RWPE1 (cell line): ENCODE measurements around the gene TPCN2.

Source experiments
- CTCF ChIA-PET: fragments of 350-600 bp; sonication (Branson Sonifier 250); formaldehyde crosslinking; extraction: SDS; loops from one replicate; lab custom pipeline; 2021; lab: Yijun Ruan, JAX
- POLR2A ChIA-PET: fragments of 400-600 bp; formaldehyde crosslinking; extraction: SDS; loops from one replicate; lab custom pipeline; 2020; ENCODE audit warnings: antibody characterized with exemption; ENCODE audit not compliant: low non-redundant PET; lab: Yijun Ruan, JAX
- DNase-seq: peaks from one replicate; pipeline ENCODE4 v3.0.0; 2012; ENCODE audit warnings: low spot score
- H3K27ac ChIP-seq: fragments of 450-650 bp; 2 replicates; pipeline ENCODE4 v1.5.1; 2017
- TF ChIP-seq, protein P1 (sequence below): fragments of 450-650 bp; conservative IDR thresholded peaks from 2 replicates; pipeline ENCODE4 v1.5.1; 2017; ENCODE audit warnings: low read depth, mild to moderate bottlenecking

The TPCN2 gene

DNA sequence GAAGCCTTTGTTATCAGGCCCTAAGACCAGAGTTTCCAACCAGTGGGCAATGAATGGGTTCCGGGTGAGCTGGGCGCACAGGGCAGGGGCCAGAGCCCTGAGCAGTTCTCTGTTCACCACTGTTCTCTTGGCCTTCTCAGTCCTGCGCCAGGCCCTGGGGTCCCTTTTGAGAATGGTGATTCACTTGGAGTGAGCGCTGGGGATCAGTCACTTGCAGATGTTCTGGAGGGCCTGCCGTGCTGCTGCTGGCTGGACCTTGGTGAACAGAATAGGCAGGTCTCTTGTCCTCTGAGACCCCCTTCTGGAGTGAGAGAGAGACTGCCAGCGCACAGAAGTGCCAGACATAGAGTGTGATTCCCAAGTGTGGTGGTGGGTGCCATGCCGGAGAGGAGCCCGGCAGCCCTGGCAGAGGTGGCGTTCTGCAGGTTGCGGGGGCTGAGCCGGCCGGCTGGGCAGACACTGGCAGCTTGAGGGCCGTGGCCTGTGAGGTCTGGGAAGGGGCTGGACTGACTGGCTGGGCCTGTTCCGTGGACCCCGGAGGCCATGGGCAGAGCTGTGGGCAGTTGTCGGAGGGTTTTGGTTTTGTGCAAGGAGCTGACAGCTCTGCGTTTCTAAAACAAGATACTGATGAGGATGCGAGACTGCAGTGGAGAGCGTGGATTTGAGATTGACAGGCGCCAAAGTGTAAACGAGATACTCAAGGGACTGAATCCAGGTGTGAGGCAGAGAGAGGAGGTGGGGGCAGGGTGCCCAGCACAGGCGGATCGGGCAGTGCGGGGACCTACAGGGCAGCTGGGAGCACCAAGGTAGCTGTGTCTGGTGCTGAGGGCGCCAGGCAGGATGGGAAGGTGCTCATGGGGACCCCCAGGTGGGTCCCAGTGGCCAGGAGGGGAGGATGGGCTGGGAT, 12.3 kb downstream of the TPCN2 start:
- POLR2A ChIA-PET, result no interaction called here
- no peak for DNase-seq
- H3K27ac ChIP-seq, result no peak overlapping the region
- TF ChIP-seq, protein P1, sequence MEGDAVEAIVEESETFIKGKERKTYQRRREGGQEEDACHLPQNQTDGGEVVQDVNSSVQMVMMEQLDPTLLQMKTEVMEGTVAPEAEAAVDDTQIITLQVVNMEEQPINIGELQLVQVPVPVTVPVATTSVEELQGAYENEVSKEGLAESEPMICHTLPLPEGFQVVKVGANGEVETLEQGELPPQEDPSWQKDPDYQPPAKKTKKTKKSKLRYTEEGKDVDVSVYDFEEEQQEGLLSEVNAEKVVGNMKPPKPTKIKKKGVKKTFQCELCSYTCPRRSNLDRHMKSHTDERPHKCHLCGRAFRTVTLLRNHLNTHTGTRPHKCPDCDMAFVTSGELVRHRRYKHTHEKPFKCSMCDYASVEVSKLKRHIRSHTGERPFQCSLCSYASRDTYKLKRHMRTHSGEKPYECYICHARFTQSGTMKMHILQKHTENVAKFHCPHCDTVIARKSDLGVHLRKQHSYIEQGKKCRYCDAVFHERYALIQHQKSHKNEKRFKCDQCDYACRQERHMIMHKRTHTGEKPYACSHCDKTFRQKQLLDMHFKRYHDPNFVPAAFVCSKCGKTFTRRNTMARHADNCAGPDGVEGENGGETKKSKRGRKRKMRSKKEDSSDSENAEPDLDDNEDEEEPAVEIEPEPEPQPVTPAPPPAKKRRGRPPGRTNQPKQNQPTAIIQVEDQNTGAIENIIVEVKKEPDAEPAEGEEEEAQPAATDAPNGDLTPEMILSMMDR, result no peak
- CTCF ChIA-PET, result no interaction called here

DNA sequence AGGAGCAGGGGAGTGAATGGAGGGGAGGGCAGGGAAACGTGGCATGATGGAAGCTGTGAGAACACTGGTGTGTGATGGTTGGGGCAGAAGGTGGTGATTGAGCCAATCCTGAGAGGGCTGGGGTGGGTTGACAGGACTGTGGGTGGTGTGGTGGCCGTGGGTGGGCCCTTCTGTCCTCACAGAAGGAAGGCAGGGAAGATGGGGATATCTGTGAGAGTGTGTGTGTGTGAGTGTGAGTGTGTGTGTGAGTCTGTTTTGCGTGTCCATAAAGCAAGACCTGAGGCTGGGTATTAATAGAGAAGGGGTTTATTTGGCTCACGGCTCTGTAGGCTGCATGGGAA, 13.0 kb downstream of the TPCN2 start:
- POLR2A ChIA-PET, result no interaction called here
- no peak for DNase-seq
- H3K27ac ChIP-seq, result no peak overlapping the region
- CTCF ChIA-PET, result no interaction called here
- TF ChIP-seq, protein P1, result no peak

DNA sequence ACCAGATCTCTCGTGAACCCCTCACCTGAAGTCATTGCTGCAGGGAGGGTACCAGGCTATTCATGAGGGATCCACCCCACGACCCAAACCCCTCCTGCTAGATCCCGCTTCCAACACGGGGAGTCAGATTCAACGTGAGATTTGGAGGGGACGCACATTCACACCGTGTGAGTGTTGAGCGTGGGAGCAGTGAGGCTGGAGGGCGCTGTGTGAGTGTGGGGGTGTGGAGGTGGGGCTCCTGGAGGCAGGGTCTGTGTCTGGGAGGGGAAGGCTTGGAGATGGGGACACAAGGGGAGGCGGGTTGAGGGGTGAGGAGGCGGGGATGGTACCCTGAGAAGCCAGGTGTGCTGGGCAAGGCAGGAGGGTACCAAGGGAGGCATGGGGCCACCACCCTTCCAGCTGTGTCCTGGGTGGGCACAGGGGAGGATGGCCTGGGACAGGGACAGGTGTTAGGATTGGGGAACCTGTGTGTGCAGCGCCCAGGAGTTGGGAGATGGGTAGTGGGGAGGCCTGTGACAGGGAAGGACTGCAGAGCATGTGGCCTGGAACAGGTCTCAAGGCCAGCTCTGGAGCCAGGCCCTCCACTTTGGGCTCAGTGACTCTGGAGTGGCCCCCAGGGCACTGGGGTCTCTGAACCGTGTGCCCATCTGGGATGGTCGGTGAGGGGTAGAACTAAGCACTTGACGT, 13.6 kb downstream of the TPCN2 start:
- H3K27ac ChIP-seq, result no peak overlapping the region
- DNase-seq, result no peak
- POLR2A ChIA-PET, result no interaction called here
- TF ChIP-seq, protein P1, result no peak
- CTCF ChIA-PET, result no interaction called here

DNA sequence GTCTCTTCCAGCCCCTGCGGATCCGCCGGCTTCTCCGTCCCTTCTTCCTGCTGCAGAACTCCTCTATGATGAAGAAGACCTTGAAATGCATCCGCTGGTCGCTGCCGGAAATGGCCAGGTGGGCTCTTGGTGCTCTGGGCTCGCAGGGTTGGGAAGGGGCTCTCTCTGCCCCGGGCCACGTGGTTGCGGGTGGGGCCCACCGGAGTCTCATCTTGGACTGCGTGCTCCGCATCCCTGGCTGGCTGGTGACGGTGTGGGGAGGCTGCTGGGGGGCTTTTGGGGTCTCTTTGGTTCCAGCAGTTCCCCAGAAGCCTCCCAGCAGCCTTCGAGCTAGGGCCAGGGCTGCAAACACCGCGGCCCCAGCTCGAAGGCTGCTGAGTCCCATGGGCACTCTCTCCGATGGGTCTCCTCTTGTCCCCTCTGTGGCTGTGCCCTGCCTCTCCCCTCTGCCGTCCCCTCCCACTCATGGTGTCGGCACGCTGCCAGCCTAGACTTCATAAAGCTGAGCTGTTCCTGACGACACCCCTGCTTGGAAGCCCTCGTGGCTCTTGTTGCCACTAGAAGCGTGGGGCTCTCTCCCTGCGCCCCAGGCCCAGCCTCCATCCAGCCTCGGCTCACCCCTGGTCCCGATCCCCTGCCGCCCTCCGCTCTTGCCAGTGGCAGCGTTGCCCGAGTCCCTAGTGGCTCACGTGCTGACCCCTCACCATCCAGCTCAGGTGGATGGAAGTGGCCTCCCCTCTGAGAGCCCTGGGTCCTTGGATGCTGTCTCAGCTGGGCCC, 14.3 kb downstream of the TPCN2 start:
- TF ChIP-seq, protein P1, result no peak
- ChIA-PET POLR2A (no interaction called here), CTCF (no interaction called here)
- H3K27ac ChIP-seq, result no peak overlapping the region
- DNase-seq, result no peak

DNA sequence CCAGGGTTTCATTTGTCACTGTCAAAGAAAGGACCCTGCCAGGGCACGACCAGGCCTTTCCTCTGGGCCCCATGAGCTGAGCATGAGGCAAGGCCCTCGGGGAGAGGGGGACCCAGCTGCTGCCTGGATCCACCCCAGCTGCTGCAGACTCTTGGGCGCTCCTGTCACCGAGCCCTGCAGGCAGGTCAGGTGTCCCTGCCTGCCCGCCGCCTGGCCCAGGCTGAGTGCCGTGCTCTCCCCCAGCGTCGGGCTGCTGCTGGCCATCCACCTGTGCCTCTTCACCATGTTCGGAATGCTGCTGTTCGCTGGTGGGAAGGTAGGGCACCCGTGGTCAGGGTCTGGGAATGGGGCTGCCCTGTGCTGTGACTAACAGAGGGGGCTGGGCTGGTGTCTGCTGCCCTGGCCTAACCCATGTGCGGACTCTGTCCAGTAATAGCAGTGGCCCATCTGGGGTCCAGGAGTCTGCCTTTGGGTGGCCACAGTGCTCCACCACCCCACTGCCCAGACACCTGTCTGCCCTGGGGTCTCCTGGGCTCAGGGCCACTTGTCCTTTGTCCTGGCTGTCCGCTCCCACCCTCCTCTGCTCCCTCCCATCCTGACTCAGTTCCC, 15.0 kb downstream of the TPCN2 start:
- H3K27ac ChIP-seq, result no peak overlapping the region
- ChIA-PET POLR2A (no interaction called here), CTCF (no interaction called here)
- no peak for DNase-seq
- TF ChIP-seq, protein P1, result no peak

DNA sequence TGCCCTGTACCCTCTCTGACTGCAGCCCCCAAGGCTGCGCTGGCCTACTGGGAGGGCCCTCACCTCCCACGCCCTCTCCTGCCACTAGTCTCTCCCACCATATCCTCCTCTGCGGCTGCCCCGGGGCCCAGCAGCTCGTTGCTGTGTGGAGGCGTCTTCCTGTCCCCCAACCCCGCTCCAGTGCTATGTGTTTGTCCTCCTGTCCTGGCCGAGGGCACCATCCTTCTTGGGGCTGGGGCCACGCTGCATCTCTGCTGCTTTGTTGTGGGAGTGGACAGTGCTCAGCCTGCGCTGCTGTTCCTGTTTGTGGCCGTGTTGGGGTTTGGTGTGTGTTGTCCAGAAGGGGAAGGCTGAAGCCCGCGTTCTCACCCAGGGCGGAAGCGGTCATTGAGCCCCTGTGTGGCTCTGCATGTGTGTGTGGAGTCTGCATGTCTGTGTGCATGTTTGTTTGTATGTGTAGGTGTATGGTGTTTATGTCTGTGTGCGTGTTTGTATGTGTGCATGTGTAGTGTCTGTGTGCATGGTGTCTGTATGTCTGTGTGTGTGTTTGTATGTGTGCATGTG, 15.7 kb downstream of the TPCN2 start:
- no peak for DNase-seq
- H3K27ac ChIP-seq, result no peak overlapping the region
- TF ChIP-seq, protein P1, result no peak
- POLR2A ChIA-PET, result no interaction called here
- CTCF ChIA-PET, result no interaction called here
